ENCODE data around the gene HPGDS.
"Not testable (repeated sequence)": the region's sequence is repeated elsewhere in the genome, so short reads cannot be mapped to it uniquely, and the experiment has no call there.

The HPGDS gene

GRCh38 chr4:94357624-94358023 lies 15.0 kb upstream of the HPGDS start:
- no peak for DNase-seq (ENCODE audit: low spot score)

DNA sequence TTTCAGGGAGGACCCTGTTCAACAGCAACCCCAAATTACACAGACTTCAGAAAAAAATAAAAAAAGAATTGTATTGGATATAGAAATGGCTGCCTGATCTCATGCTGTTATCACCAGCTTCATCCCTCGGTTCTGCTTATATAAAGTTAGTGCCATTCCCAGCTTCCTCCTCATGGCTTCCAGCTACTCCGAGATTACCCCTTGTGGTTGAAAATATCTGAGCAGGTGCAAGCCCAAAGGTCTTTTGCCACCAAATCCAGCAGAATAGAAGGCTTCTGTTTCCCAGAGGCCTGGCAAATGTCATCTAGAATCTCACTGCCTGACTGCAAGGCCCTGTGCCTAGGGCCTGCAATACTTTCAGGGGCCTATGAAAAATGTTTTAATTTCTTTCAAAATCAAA lies 13.8 kb upstream of the HPGDS start:
- no peak for DNase-seq (ENCODE audit: low spot score)

- DNase-seq (ENCODE audit: low spot score) = no peak
Observed at GRCh38 chr4:94354474-94354896, 11.8 kb upstream of the HPGDS start.

DNA sequence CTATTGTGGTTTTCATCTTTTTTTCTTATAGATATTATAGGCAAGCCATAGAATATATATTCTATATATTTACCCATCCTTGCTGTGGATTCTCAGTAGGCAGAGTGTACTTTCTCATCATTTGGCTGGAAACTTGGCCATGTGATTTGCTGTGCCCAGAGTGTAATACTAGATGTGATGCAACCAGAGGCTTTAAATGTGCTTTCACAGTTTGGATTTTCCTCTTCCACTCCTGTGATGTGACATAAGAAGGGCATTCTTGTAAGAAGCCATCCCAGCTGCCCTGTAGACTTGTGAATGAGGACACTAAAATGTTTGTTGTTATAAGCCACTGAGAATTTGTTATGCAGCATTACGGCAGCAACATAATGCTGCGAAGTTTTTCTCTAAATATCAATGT lies 10.4 kb upstream of the HPGDS start:
- DNase-seq (ENCODE audit: low spot score) = no peak

DNA sequence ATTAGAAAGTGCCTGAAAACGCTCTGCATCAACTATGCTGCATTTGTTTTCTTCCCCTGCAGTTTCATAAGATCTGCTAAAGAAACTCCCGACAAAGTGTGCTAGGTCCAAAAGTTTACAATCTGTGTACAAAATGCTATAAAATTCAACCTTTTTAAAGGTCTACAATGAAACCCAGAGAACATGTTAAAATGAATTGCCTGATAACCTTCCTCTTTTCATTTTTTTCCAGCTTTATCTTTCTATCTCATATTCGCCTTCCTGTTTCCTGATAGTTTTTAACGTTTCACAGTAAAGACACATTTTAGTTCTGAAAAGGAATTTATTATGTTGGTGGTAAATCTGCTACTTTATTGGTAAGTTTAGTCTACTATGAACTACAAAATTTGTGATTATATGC lies 9.5 kb upstream of the HPGDS start:
- DNase-seq (ENCODE audit: low spot score) = no peak

- DNase-seq (ENCODE audit: low spot score) = no peak
Observed at GRCh38 chr4:94351319-94351718, 8.7 kb upstream of the HPGDS start.

DNA sequence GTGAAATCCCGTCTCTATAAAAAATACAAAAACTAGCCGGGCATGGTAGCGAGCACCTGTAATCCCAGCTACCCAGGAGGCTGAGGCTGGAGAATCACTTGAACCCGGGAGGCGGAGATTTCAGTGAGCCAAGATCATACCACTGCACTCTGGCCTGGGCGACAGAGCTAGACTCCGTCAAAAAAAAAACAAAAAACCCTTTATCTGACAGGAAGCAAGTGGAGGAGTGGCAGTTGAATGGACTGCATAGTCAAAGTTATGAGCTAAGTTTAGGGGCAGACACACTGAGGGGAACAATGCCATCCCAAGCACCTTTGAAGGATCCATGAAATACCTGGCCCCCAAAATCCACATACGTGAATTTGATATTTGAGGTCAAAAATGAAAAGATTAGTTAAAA lies 7.5 kb upstream of the HPGDS start:
- DNase-seq (ENCODE audit: low spot score) = no peak

GRCh38 chr4:94349193-94349592 lies 6.6 kb upstream of the HPGDS start:
- DNase-seq (ENCODE audit: low spot score) = no peak

GRCh38 chr4:94348666-94349065 lies 6.0 kb upstream of the HPGDS start:
- DNase-seq (ENCODE audit: low spot score) = no peak

GRCh38 chr4:94346541-94346940 lies 3.9 kb upstream of the HPGDS start:
- no peak for DNase-seq (ENCODE audit: low spot score)

GRCh38 chr4:94345969-94346368 lies 3.3 kb upstream of the HPGDS start:
- DNase-seq (ENCODE audit: low spot score) = no peak

DNA sequence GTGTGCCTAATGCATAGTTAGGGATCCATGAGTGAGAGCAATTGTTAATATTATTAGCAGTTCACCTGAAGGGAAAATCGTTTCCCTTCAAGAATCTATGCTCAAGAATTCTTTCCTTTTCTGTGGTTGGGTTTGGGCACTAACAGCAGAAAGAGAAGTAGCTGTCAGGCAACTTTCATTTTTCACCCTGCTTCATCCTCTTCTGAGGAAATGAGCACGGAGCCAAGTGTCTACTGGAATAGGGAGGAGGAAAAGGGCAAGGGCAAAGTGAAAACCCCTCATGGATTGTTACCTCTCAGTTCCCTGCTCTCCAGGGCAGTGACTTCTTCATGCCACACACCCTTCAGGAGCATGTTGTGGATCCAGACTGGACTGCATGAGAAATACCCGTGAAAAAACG lies 2.6 kb upstream of the HPGDS start:
- DNase-seq (ENCODE audit: low spot score) = no peak

GRCh38 chr4:94344457-94344856 lies 1.8 kb upstream of the HPGDS start:
- no peak for DNase-seq (ENCODE audit: low spot score)

DNA sequence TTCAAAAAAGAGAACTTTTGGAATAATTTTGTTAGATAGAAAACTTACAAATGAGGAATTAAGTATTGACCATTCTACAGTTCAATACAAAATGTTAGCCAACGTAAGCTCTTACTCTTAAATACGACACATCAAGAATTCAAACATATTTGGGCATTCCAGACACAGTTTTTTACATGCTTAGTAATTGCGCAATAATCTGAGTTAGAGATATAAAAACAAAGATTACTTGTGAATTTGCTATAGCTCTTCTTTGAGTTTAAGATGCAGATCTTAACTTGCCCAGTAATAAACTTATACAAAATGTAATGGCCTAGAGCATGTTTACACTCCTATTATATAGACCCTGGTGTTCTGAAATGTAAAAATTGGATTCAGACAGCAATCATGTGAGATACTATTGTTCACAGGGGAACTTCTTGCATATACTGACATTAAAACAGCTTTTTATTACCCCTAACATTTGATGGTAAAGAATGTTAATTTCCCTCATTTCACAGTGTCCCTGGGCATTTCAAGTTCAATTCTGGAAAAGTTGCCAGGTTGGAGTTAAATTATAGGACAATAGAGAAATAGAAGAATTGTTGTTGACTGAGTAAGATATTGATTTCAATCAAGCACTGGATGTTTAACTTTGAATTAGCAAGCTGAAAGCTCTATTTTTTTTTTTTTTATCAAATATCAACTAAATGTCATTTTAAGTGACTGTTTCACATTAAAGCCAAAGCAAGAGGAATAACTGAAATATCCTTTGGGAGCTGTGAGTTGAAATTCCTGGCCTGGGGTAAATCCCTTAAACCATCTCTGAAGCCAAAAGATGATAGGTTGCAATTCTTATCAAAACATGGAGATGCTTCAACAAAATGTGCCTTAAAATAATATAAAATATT lies 910 bp downstream of the HPGDS start:
- no peak for DNase-seq (ENCODE audit: low spot score)

DNA sequence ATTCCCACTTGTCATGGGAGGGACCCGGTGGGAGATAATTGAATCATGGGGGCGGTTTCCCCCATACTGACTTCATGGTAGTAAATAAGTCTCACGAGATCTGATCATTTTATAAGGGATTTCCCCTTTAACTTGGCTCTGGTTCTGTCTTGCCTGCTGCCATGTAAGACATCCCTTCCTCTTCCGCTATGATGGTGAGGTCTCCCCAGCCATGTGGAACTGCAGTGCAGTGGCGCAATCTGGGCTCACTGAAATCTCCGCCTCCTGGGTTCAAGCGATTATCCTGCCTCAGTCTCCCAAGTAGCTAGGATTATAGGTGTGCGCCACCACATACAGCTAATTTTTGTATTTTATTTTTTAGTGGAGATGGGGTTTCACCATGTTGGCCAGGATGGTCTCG lies 2.9 kb downstream of the HPGDS start:
- no peak for DNase-seq (ENCODE audit: low spot score)

GRCh38 chr4:94338681-94339351 lies 3.8 kb downstream of the HPGDS start:
- DNase-seq (ENCODE audit: low spot score) = no peak

GRCh38 chr4:94336791-94337190 lies 5.8 kb downstream of the HPGDS start:
- DNase-seq (ENCODE audit: low spot score) = not testable (repeated sequence)

DNA sequence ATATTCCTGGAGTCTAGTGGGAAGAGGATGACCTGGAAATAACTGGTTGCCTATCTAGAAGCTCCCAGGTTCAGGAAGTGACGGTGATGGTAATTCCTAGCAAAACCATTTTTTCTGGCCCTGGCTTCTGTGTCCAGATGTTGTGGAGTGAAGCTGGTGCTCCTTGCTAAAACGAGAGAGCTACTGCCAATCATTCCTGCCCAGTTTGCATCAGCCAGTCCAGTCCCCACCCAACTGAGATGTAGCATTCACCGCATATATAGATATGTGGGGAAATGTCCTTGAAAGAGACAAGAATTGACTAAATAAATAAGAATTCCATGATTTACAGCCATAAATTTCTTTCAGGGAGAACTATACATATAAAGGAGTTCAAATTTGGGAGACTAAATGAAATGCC lies 6.3 kb downstream of the HPGDS start:
- DNase-seq (ENCODE audit: low spot score) = no peak

- no peak for DNase-seq (ENCODE audit: low spot score)
Observed at GRCh38 chr4:94334962-94335361, 7.7 kb downstream of the HPGDS start.

DNA sequence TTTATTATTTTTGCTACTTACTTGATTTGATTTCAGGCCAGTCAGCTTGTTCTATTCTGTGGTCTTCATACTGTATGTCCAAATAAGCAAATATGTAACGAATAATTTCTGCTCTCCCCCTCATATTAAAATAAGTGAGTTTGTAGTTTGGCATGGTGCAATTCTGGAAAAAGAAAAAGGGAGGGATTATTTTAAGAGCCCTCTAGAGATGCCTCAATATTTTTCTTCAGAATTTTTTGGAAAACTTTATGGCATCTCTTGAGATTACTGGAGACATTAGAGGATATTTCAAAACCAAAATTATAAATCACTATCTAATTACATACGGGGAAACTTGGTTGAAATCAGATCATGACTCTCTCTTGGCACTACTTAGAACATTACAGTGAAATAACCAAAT lies 8.2 kb downstream of the HPGDS start:
- no peak for DNase-seq (ENCODE audit: low spot score)

GRCh38 chr4:94333866-94334265 lies 8.8 kb downstream of the HPGDS start:
- DNase-seq (ENCODE audit: low spot score) = no peak

DNA sequence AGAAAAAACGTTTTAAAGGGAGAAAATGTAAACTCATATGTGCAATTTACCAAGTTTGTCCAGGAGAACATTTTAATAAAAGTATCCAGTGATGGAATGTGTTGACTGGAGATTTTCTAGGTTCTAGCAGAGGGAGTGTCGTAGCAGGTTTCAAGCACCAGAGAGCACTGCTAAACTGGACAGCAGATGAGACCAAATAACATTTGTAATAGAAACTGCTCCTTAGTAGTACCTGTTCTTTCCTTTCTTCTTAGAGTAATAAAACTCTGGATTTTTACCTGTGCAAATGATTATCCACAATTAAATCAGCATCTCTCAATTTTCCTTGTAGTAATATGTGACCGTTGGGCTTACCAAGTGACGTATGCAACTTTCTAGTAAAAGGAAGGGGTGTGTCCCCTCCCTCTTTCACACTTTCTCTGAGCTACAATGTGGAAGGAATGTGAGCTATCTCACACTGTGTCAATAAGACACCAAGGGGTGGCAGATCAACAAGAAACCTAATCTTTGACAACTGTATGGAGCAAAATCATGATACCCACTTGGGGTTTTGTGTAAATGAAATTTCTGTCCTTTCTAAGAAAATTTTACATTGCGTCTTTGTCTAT lies 9.5 kb downstream of the HPGDS start:
- DNase-seq (ENCODE audit: low spot score) = no peak

DNA sequence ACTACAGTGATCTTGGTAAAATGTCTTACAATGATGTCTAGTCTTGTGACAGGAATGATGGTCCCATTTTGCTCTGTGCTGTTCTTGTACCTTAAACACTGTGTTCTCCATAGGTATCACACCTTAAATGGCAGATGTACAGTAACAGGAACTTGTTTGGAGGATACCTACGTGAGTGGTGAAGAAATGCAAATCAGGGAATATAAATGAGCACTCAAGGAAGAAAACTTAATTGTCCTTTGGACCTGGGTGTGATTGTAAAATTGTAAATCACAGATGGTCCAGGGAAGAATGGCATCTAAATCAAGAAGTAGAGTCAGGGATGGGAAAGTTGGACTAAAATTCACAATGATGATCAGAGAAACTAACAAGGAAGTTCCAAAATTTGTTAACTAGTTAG lies 12.7 kb downstream of the HPGDS start:
- DNase-seq (ENCODE audit: low spot score) = no peak
